Germinal center (tissue), 1 donor: ENCODE results near the gene RRAS2.
"Not testable (repeated sequence)": the region's sequence is repeated elsewhere in the genome, so short reads cannot be mapped to it uniquely, and the experiment has no call there.

Experiments used
- DNase-seq: peaks from one replicate; pipeline ENCODE4 v3.0.0; 2012; ENCODE audit warnings: mixed read lengths, low spot score

RRAS2 gene

GRCh38 chr11:14371249-14371648 is 12.3 kb upstream of the RRAS2 start:
- DNase-seq = no peak

DNA sequence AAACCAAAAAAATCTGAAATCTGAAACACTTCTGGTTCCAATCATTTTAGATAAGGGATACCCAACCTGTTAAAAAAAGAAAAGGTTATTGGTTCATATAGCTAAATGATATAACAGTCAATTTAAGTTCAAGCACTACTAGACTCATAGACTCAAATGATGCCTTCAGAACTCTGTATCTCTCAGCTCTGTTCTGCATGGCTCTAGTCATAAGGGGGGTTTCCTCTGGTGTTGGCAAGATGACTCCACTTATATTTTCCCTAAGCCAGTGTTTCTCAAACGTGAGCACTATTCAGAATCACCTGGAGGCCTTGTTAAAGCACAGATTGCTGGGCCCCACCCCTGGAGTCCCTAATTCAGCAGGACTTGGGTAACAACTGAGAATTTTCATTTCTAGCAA is 11.5 kb upstream of the RRAS2 start:
- no peak for DNase-seq

DNA sequence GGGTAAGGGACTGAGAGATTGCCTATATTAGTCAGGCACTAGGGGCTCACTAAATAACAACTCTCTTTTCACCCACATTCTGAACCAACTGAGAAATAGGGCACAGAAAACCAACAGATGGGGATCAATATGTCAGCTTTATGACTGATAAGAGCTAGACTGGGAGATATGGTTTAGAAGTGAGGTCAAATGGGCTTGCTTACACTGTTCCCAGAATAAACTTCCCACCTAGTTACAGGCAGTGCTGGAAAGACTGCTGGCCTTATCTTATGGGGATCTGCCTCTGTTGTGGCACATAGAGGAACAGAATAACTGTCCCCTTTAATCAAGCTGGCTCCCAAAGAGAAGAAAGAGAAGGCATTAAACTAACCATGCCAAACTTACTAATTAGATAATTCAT is 10.6 kb upstream of the RRAS2 start:
- DNase-seq = no peak

DNA sequence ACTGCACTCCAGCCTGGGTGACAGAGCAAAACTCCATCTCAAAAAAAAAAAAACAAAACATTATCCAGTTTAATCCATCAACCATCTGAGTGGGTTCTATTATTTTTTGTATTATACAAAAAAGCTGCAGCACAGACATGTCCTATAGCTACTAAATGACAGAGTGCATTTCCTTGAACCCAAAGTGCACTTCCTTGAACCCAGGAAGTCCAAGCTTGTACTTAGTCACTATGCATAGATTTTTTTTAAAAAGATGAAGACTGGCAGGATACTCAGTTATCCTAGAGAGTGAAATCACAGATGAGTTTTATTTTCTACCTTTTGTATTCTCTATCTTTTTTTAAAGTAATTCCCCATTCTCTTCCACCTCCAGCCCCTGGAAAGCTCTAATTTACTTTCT is 8.0 kb upstream of the RRAS2 start:
- DNase-seq = no peak

DNA sequence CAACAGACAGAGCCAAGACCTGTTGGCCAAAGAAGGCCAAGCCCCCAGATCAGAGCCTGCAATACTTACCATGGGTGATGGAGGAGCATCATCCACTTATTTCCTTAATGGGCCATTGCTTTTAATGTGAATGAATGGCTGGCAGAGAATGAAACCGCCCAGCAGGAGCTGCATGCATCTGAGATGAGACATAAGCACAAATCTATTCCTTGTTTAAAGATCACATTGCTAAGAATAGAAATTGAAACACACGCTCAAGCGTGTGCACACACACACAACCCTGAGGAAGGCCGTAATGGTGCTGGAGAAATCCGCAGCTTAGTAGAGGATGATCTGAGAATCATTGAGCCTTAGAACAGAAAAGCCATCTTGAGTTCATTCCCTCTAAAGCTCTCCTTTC is 5.3 kb upstream of the RRAS2 start:
- no peak for DNase-seq

DNA sequence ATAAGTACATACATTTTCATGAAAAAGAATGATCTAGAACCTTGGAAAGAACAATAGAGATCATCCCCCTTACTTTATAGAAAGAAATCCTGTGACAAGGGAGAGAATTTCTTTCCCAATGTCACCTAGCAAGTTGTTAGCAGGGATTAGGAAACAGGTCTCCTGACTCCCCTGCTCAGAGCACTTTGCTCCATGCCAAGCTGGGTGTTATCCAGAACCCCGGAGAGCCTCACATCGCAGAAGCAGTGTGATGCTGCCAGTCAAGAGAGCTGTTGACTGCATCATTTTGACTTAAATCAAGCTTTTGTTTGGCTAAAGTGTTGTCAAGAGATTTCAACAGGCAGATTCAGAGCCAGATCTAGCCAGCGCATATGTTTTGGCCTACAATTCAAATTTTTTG is 3.6 kb upstream of the RRAS2 start:
- no peak for DNase-seq

DNA sequence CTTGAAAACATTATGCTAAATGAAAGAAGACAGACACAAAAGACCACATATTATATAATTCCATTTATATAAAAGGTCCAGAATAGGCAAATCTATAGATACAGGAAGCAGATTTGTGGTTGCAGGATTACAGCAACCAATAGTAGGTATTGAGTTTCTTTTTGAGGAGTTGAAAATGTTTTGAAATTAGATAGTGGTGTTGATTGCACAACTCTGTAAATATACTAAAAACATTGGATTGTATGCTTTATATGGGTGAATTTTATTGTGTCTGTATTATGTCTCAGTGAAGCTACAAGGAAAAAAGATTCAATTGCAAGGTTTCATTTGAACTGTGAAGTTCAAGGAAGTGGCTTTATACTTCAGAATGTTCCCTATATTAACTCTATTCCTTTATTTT is 3.0 kb upstream of the RRAS2 start:
- no peak for DNase-seq

- no peak for DNase-seq
These were observed 2.0 kb upstream of the RRAS2 start for GRCh38 chr11:14360976-14361375.

DNA sequence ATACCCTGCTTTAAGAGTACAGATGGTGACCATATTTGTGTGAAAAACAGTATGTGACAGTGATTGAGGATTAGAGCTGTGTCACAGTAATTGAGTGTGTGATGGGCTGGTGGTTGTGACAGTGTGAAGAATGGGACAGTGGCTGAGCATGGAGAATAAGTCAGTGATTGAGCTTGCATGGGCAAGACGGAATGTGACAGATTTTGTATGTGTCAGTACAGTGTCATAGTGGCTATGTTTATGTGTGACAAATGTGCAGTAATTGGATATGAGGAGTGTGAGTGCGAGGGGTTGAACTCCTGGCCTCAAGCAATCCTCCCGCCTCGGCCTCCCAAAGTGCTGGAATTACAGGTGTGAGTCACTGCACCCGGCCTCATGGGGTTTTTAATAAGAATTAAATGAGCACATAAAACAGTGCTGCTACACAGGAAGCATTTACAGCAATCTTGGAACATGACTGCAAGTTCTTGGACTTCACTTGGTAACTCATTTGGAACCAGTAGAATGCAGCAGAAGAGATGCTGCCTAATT is 583 bp upstream of the RRAS2 start:
- DNase-seq = no peak

DNA sequence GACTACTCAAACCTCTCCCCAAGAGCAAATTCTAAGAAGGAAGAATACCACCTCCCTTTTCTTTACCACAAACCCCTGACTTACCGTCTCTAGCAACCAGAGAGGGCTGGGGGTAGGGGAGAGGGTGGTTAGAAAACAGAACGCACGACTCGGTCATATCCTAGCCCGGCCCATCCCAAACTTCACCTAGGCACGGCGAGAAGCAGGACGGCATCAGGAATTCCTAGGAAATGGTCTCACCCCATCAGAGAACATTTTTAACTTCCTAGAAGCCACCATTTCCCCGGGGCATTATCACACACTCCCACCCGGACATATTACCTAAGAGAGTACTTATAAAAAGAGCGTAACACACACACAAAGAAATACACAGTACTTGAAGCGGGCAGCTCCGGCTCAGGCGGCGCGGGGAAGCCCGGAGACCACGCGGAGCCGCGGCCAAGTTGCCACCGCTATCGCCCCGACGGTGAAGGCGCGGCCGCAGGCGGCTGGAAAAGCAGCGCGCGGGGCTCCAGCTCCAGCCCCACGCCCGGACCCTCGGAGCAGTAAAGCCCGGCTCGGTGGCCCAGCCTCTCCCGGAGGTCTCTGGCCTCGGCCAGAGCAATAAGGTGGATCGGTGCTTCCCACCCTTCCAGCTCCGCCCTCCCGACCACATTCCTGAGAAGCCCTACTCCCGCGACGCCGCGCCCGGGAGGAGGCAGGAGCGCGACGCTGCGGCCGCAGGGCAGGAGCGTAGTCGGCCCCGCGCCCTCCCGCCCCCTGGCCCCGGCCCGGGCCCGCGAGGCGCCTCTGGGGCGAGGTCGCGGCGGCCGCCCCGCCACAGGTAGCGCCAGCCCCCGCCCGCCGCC is 878 bp downstream of the RRAS2 start:
- DNase-seq = peak; percentile 34

DNA sequence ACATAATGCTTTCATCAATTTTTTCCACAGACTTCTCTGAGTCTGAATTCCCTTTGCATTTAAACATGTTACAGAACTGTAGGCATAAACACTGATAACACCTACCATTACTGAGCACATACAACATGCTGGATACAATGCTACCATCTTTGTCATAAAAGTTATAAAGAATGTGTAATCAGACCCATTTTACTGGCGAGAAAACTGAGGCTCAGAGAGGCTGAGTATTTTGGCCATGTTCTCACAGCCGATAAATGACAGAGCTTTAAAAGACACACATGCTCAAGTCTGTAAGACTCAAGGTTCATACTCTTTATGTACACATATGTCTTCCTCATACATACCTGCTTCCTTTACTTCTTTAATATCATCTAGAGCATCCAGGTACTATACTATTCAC is 2.6 kb downstream of the RRAS2 start:
- DNase-seq = no peak

DNA sequence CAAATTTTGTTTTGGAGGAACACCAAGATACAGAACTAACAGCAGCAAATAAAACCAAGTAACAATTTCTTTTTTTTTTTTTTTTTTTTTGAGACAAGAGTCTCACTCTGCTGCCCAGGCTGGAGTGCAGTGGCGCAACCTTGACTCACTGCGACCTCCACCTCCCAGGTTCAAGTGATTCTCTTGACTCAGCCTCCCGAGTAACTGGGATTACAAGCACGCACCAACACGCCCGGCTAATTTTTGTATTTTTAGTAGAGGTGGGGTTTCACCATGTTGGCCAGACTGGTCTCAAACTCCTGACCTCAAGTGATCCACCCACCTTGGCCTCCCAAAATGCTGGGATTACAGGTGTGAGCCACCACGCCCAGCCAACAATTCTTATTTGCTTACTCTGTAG is 4.4 kb downstream of the RRAS2 start:
- DNase-seq = not testable (repeated sequence)

- DNase-seq = no peak
These were observed 8.2 kb downstream of the RRAS2 start for GRCh38 chr11:14350716-14351238.

- no peak for DNase-seq
These were observed 8.8 kb downstream of the RRAS2 start for GRCh38 chr11:14350215-14350614.

DNA sequence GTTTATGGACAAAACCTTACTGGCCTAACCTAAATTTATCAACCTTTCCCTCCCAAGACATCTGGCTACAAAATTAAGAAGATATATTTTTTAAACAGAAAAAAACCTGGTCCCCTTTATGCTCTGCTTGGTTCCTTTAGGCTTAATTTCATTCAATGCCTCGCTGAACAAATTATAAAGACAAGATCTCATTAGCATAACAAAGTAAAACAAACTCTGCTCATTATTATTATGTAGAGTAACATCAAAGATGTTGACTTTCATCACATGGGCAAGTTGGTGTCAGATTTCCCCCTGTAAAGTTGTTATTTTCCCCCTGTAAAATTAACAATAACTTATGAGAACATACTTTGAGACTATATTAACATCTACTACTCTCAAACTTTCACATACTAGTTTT is 11.0 kb downstream of the RRAS2 start:
- no peak for DNase-seq

DNA sequence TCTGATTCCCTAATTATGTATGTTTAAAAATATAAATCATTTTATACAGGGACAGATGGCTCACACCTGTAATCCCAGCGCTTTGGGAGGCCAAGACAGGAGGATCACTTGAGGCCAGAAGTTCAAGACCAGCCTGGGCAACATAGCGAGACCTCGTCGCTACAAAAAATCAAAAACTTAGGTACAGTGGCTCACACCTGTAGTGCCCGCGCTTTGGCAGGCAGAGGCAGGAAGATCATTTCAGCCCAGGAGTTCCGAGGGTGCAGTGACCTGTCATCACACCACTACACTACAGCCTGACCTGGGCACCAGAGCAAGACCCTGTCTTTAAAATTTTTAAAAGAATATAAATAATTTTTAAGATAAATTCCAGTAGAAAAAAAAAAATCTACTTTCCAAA is 11.5 kb downstream of the RRAS2 start:
- DNase-seq = no peak

GRCh38 chr11:14346303-14346955 is 12.6 kb downstream of the RRAS2 start:
- DNase-seq = no peak

DNA sequence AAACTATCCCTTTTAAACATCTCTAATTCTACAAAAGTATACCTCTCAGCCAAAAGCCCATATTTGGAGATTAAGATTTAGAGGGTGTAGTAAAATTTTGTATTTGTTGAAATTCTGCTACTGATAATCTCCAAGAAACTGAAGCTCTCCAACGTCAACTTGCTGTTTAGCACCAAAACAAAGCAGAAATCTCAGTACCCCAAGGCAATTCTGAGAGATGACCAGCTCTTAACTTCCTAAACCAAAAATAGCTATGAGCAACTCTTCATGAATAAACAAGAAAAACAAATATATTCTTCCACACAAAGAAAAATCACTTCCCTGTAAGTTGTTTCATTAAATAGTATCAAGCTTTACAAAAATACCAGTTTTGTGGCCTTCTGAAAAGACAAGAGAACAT is 13.3 kb downstream of the RRAS2 start:
- no peak for DNase-seq

DNA sequence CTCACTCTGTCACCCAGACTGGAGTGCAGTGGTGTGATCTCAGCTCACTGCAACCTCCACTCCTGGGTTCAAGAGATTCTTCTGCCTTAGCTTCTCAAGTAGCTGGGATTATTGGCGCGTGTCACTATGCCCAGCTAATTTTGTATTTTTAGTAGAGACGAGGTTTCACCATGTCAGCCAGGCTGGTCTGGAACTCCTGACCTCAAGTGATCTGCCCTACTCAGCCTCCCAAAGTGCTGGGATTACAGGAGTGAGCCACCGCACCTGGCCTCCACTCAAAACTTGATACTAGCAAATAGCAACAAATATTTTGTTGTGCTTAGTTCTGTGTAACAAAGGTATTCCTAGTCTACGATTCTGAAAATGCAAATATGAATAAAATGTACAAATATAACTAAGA is 14.0 kb downstream of the RRAS2 start:
- not testable (repeated sequence) for DNase-seq

GRCh38 chr11:14342906-14343305 is 16.1 kb downstream of the RRAS2 start:
- DNase-seq = peak; percentile 38

DNA sequence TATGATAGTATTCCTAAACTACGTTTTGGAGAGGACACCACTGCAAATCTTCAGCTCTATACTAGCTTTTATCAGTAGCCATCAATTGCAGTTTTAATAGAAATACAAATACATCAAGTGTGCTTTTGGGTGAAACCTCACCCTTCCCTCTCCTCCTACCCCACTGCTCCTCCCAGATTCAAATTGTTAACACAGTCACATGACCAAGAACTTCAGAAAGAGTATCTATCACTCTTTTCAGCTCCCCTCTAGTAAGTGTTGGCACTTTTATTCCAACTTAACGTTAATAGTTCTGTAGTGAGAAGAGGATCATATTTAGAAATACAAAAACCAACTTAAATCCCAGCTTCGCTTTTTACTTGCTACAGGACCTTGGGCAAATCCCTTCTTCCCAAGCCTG is 17.0 kb downstream of the RRAS2 start:
- no peak for DNase-seq

DNA sequence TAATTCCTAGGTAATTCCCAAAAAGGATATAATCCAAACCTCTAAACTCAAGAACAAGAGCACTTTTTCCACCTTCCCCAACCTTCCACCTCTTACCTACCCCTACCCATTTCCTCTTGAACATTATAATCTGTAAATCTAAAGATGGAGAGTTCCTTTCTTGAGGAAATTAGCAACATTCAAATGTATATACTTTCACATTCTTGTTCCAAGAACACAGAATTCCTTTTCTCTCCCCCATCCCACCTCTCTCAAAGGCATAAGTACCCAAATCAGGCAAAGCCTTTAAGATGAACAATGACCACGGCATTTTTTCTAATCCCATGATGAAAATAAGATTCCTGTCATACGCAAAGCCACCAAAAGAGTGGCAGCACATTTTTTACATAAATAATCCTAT is 18.3 kb downstream of the RRAS2 start:
- DNase-seq = no peak

DNA sequence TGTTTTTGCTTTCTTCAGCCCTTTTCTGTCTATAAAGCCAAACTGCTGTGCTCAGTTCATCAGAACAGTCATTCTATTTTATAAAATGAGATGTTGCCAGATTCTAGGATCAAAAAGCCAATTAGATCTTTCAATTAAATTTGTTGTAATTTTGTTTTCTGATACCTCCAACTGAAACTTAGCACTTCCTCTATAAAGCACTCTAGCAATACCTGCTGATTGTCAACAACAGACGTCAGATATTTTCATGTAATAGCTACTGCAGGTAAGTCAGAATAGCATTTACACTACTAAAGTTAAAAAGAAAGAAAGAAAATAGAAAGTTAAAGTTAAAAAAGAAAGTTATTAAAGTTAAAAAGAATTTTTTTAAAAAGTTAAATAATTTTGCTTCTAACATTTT is 19.6 kb downstream of the RRAS2 start:
- no peak for DNase-seq
